IMR-90 (cell line): Measurements from ENCODE around the gene SPTSSA. TPM values are rescaled to one million over a fixed set of nuclear protein-coding genes. Genes with fewer than 3 reads are reported as not detected.
"Not testable (repeated sequence)": the region's sequence is repeated elsewhere in the genome, so short reads cannot be mapped to it uniquely, and the experiment has no call there.

ENCODE experiments used
- ATAC-seq: fragments of 200-7000 bp; cut with Tn5 transposase; 2 replicates; pipeline ENCODE4 v1.9.1; 2020; ENCODE audit warnings: low read depth, mild to moderate bottlenecking, moderate library complexity
- BruUV-seq: library from RNA; stranded (reverse); fragments of 400-500 nt; replicated peaks from 2 replicates; lab custom pipeline; 2021; lab: Mats Ljungman, UMichigan
- CTCF ChIA-PET: fragments of 300-600 bp; formaldehyde crosslinking; extraction: SDS; loops from one replicate; lab custom pipeline; 2021; ENCODE audit warnings: antibody characterized with exemption; lab: Yijun Ruan, JAX
- POLR2A ChIA-PET: fragments of 300-600 bp; sonication (Branson Sonifier 250); formaldehyde crosslinking; loops from one replicate; lab custom pipeline; 2022; ENCODE audit warnings: antibody characterized with exemption; ENCODE audit not compliant: unreplicated experiment; lab: Charles Lee
- DNase-seq: peaks from one replicate; pipeline ENCODE4 v3.0.0; 2013
- H2AFZ ChIP-seq: replicated peaks from 2 replicates; pipeline ENCODE3; 2013; ENCODE audit warnings: low read length, mild to moderate bottlenecking; ENCODE audit not compliant: poor library complexity
- H2AK5ac ChIP-seq: 2 replicates; pipeline ENCODE4 v1.6.1; 2013; ENCODE audit warnings: low read depth, low read length, inconsistent platforms
- H2AK9ac ChIP-seq: replicated peaks from 2 replicates; pipeline ENCODE3; 2013; ENCODE audit warnings: mild to moderate bottlenecking, low read depth, low read length, moderate library complexity; ENCODE audit not compliant: poor library complexity
- H2BK120ac ChIP-seq: 2 replicates; pipeline ENCODE4 v1.6.1; 2013; ENCODE audit warnings: low read depth, low read length, inconsistent platforms
- H2BK15ac ChIP-seq: 3 replicates; pipeline ENCODE4 v1.6.1; 2013; ENCODE audit warnings: low read depth, low read length, inconsistent platforms
- H2BK20ac ChIP-seq: 2 replicates; pipeline ENCODE4 v1.6.1; 2013; ENCODE audit warnings: low read depth, mild to moderate bottlenecking, inconsistent platforms, low read length, moderate library complexity
- H2BK5ac ChIP-seq: 2 replicates; pipeline ENCODE4 v1.6.1; 2013; ENCODE audit warnings: mild to moderate bottlenecking, low read depth, low read length, inconsistent platforms; ENCODE audit not compliant: poor library complexity, severe bottlenecking
- H3K14ac ChIP-seq: replicated peaks from 2 replicates; pipeline ENCODE4 v1.6.1; 2013; ENCODE audit warnings: low read depth, low read length, inconsistent platforms
- H3K18ac ChIP-seq: 2 replicates; pipeline ENCODE4 v1.6.1; 2013; ENCODE audit warnings: low read depth, low read length, control low read depth
- H3K23ac ChIP-seq: 2 replicates; pipeline ENCODE4 v1.6.1; 2013; ENCODE audit warnings: low read depth, low read length, inconsistent platforms
- H3K27ac ChIP-seq: 2 replicates; pipeline ENCODE4 v1.5.1; 2013; ENCODE audit warnings: mild to moderate bottlenecking, control low read depth, low read length; ENCODE audit not compliant: insufficient read depth
- H3K27me3 ChIP-seq: 2 replicates; pipeline ENCODE4 v1.6.1; 2013; ENCODE audit warnings: low read length; ENCODE audit not compliant: control insufficient read depth, insufficient read depth
- H3K36me3 ChIP-seq: 2 replicates; pipeline ENCODE4 v1.6.1; 2013; ENCODE audit warnings: low read length, mixed read lengths; ENCODE audit not compliant: control insufficient read depth, insufficient read depth
- H3K4ac ChIP-seq: 2 replicates; pipeline ENCODE4 v1.6.1; 2013; ENCODE audit warnings: low read depth, low read length, inconsistent platforms
- H3K4me1 ChIP-seq: 2 replicates; pipeline ENCODE4 v1.6.1; 2013; ENCODE audit warnings: low read length, mixed read lengths; ENCODE audit not compliant: control insufficient read depth, insufficient read depth
- H3K4me2 ChIP-seq: 2 replicates; pipeline ENCODE4 v1.6.1; 2013; ENCODE audit warnings: low read depth, mild to moderate bottlenecking, control low read depth, low read length, moderate library complexity
- H3K4me3 ChIP-seq: 2 replicates; pipeline ENCODE4 v1.5.1; 2013; ENCODE audit warnings: low read depth, mild to moderate bottlenecking, control low read depth, low read length, moderate library complexity; ENCODE audit not compliant: insufficient read depth
- H3K56ac ChIP-seq: 2 replicates; pipeline ENCODE4 v1.6.1; 2013; ENCODE audit warnings: low read length, inconsistent platforms; ENCODE audit not compliant: insufficient read depth; ENCODE audit errors: extremely low read depth
- H3K79me1 ChIP-seq, 2 experiments: 2 replicates each; pipeline ENCODE4 v1.6.1; 2013; ENCODE audit warnings: low read length in 2 of 2, inconsistent platforms in 1 of 2, low read depth in 1 of 2
- H3K9ac ChIP-seq: 2 replicates; pipeline ENCODE4 v1.6.1; 2013; ENCODE audit warnings: low read depth, low read length, control low read depth
- H3K9me1 ChIP-seq: 2 replicates; pipeline ENCODE4 v1.6.1; 2013; ENCODE audit warnings: low read length, inconsistent platforms; ENCODE audit not compliant: insufficient read depth
- H3K9me3 ChIP-seq: 2 replicates; pipeline ENCODE4 v1.6.1; 2013; ENCODE audit warnings: low read length; ENCODE audit not compliant: control insufficient read depth, insufficient read depth
- H4K20me1 ChIP-seq: 2 replicates; pipeline ENCODE4 v1.6.1; 2013; ENCODE audit warnings: low read length, inconsistent platforms; ENCODE audit not compliant: insufficient read depth
- H4K5ac ChIP-seq: 2 replicates; pipeline ENCODE4 v1.6.1; 2013; ENCODE audit warnings: mild to moderate bottlenecking, low read depth, low read length, control low read depth
- H4K8ac ChIP-seq, 2 experiments: 2 replicates each; pipeline ENCODE4 v1.6.1; 2013; ENCODE audit warnings: low read depth in 2 of 2, low read length in 2 of 2, control low read depth in 1 of 2, inconsistent platforms in 1 of 2
- H4K91ac ChIP-seq: 2 replicates; pipeline ENCODE4 v1.6.1; 2013; ENCODE audit warnings: low read depth, low read length, inconsistent platforms; ENCODE audit not compliant: insufficient read depth
- WGBS, 2 experiments: methylation state at CpG; one replicate each; pipeline versions ENCODE4 v1.1.5 to v1.1.7; 2013; ENCODE audit warnings: missing lambda C conversion rate in 2 of 2; ENCODE audit not compliant: insufficient read length in 1 of 2; ENCODE audit errors: extremely low coverage in 2 of 2; 5-methylcytosine and 5-hydroxymethylcytosine counted together
- dilution Hi-C: fragments of 300-500 bp; cut with HindIII; formaldehyde crosslinking; loops from one replicate; pipeline ENCODE4 v1.14.3; 2018; ENCODE audit warnings: low sequenced_read_pairs; ENCODE audit not compliant: unreplicated experiment
- in situ Hi-C: fragments of 300-500 bp; cut with MboI; formaldehyde crosslinking; loops from 3 replicates; pipeline ENCODE4 v1.14.3; 2019; ENCODE audit warnings: low sequenced_read_pairs, inconsistent platforms, mixed read lengths
- intact Hi-C: fragments of 100-400 bp; cut with micrococcal nuclease; formaldehyde crosslinking; loops from 2 replicates; pipeline ENCODE4 v1.10.0; 2022
- polyA plus RNA-seq, 3 experiments: library from polyadenylated mRNA; depleted of rRNA; stranded (reverse); fragments of >200 nt; gene quantifications; 2 replicates each; pipeline ENCODE4 v1.2.3, GENCODE V29; 2012; ENCODE audit warnings: low replicate concordance in 1 of 3
- total RNA-seq: library from RNA; depleted of rRNA; stranded (reverse); fragments of >200 nt; gene quantifications from 2 replicates; pipeline ENCODE4 v1.2.3, GENCODE V29; 2012

The SPTSSA gene
- total and polyA plus RNA-seq, 2 of the 4 experiments (the other 2 are of a cell fraction) = 10.8 to 26.2 TPM

GRCh38 chr14:34428102-34428466 lies 34.0 kb downstream of the SPTSSA start:
- H4K8ac ChIP-seq, CTCF ChIA-PET, H2AK9ac ChIP-seq, H3K4me3 ChIP-seq, H2BK5ac ChIP-seq, H3K79me1 ChIP-seq, H3K56ac ChIP-seq, H3K9me3 ChIP-seq, BruUV-seq, H3K4me2 ChIP-seq, H3K27me3 ChIP-seq, H3K4me1 ChIP-seq, H2BK20ac ChIP-seq, H3K27ac ChIP-seq, H3K14ac ChIP-seq, H2BK15ac ChIP-seq, H3K18ac ChIP-seq, H3K9ac ChIP-seq, H2BK120ac ChIP-seq, dilution Hi-C loops, H4K5ac ChIP-seq, H3K23ac ChIP-seq, in situ Hi-C loops, H3K36me3 ChIP-seq, H3K4ac ChIP-seq, intact Hi-C loops, H4K20me1 ChIP-seq, DNase-seq, POLR2A ChIA-PET, H2AK5ac ChIP-seq, H2AFZ ChIP-seq, ATAC-seq, H3K9me1 ChIP-seq, H4K91ac ChIP-seq: not testable (repeated sequence)
- 80% methylated on average over 1 of the region's 5 CpGs; no CpG with 5 or more reads in 1 of the 2 experiments for WGBS, 2 experiments
